ENCODE results near the gene APH1A.
A peak's percentile ranks its signal among the peaks of the same experiment; 100 is the strongest.

The APH1A gene

GRCh38 chr1:150288382-150288781, 19.6 kb upstream of the APH1A start:
- no peak overlapping the region for H3K27ac ChIP-seq (ENCODE audit: low read depth, low read length)

GRCh38 chr1:150283260-150283659, 14.4 kb upstream of the APH1A start:
- Histone ChIP-seq H3K79me2 (ENCODE audit: control insufficient read depth, low read length) (no peaks in the 10 kb centered on the region), H3K27ac (ENCODE audit: low read depth, low read length) (no peak overlapping the region), H3K4me2 (ENCODE audit: low read length) (no peak overlapping the region), H3K9me2 (replicated peaks; ENCODE audit: control insufficient read depth, low read length) (no peaks in the 10 kb centered on the region), H3K4me1 (ENCODE audit: control insufficient read depth, low read length) (peaks cover 13% of the 10 kb centered on the region), H3K4me3 (ENCODE audit: low read length) (no peak overlapping the region), H3K27me3 (ENCODE audit: control insufficient read depth, low read length) (peaks cover 9% of the 10 kb centered on the region; the same call in 1 of the 2 replicates), H3K9me3 (ENCODE audit: control insufficient read depth, insufficient read depth, low read length) (no peaks in the 10 kb centered on the region), H3F3A (ENCODE audit: control insufficient read depth, insufficient read depth) (no peaks in the 10 kb centered on the region), H3K36me3 (ENCODE audit: control insufficient read depth, low read length) (no peaks in the 10 kb centered on the region), H4K20me1 (ENCODE audit: control insufficient read depth, insufficient read depth, low read depth, low read length) (no peaks in the 10 kb centered on the region)
- TF ChIP-seq EZH2phosphoT487 (IDR thresholded peaks at IDR 0.05; ENCODE audit: borderline replicate concordance, low read length) (no peak), CTCF (IDR thresholded peaks at IDR 0.05; ENCODE audit: low read depth, low read length, poor library complexity, severe bottlenecking) (no peak)

More at GRCh38 chr1:150288382-150288781, 19.6 kb upstream of the APH1A start:
- no peak for TF ChIP-seq CTCF (IDR thresholded peaks at IDR 0.05; ENCODE audit: low read depth, low read length, poor library complexity, severe bottlenecking)
- TF ChIP-seq EZH2phosphoT487 (IDR thresholded peaks at IDR 0.05; ENCODE audit: borderline replicate concordance, low read length) = no peak
- Histone ChIP-seq H3K36me3 (ENCODE audit: control insufficient read depth, low read length) (no peaks in the 10 kb centered on the region), H3K27me3 (ENCODE audit: control insufficient read depth, low read length) (peaks cover 9% of the 10 kb centered on the region; the same call in 1 of the 2 replicates), H3K4me3 (ENCODE audit: low read length) (no peak overlapping the region), H3F3A (ENCODE audit: control insufficient read depth, insufficient read depth) (no peaks in the 10 kb centered on the region), H3K4me1 (ENCODE audit: control insufficient read depth, low read length) (peaks cover 9% of the 10 kb centered on the region), H3K9me3 (ENCODE audit: control insufficient read depth, insufficient read depth, low read length) (no peaks in the 10 kb centered on the region), H3K4me2 (ENCODE audit: low read length) (no peak overlapping the region), H3K9me2 (replicated peaks; ENCODE audit: control insufficient read depth, low read length) (no peaks in the 10 kb centered on the region), H4K20me1 (ENCODE audit: control insufficient read depth, insufficient read depth, low read depth, low read length) (no peaks in the 10 kb centered on the region), H3K79me2 (ENCODE audit: control insufficient read depth, low read length) (peaks cover 6% of the 10 kb centered on the region)

GRCh38 chr1:150282558-150282958, 13.7 kb upstream of the APH1A start:
- Histone ChIP-seq H3K36me3 (ENCODE audit: control insufficient read depth, low read length) (no peaks in the 10 kb centered on the region), H3K79me2 (ENCODE audit: control insufficient read depth, low read length) (no peaks in the 10 kb centered on the region), H3K9me3 (ENCODE audit: control insufficient read depth, insufficient read depth, low read length) (no peaks in the 10 kb centered on the region), H3K4me3 (ENCODE audit: low read length) (no peak overlapping the region), H3K9me2 (replicated peaks; ENCODE audit: control insufficient read depth, low read length) (no peaks in the 10 kb centered on the region), H3F3A (ENCODE audit: control insufficient read depth, insufficient read depth) (no peaks in the 10 kb centered on the region), H3K4me2 (ENCODE audit: low read length) (peak overlapping the region; percentile 61), H3K27me3 (ENCODE audit: control insufficient read depth, low read length) (peaks cover 9% of the 10 kb centered on the region; the same call in 1 of the 2 replicates), H3K27ac (ENCODE audit: low read depth, low read length) (no peak overlapping the region), H3K4me1 (ENCODE audit: control insufficient read depth, low read length) (peaks cover 13% of the 10 kb centered on the region), H4K20me1 (ENCODE audit: control insufficient read depth, insufficient read depth, low read depth, low read length) (no peaks in the 10 kb centered on the region)
- TF ChIP-seq CTCF (IDR thresholded peaks at IDR 0.05; ENCODE audit: low read depth, low read length, poor library complexity, severe bottlenecking) (no peak), EZH2phosphoT487 (IDR thresholded peaks at IDR 0.05; ENCODE audit: borderline replicate concordance, low read length) (no peak)

Measured in DOHH2 (cell line).